Measurements from ENCODE around the gene H3-3A.

H3-3A gene

GRCh38 chr1:226110249-226111097, 48.0 kb downstream of the H3-3A start:
- peak; percentile 38 to 47 for DNase-seq (ENCODE audit: low read depth in 1 of 2, low spot score in 1 of 2)

GRCh38 chr1:226111098-226111882, 48.8 kb downstream of the H3-3A start:
- DNase-seq (ENCODE audit: low read depth in 1 of 2, low spot score in 1 of 2): no peak

DNA sequence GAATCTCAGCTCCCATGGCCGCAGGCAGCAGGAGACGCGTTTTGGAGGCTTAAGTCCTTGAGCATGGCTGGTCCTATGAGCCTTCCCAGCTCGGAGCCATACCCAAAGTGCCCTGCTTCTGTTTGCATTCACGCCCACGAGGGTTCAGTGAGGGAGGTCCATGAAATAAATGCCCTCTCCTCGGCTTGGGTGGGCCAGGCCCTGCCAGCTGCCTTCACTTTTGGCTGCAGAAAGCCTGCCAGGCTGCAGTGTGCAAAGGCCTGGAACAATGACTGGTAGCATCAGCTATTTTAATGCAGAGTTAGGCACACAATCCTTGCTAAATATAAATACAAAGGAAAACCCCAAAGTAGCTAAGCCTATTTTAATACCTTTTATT, 49.4 kb downstream of the H3-3A start:
- DNase-seq (ENCODE audit: low read depth in 1 of 2, low spot score in 1 of 2): no peak

DNA sequence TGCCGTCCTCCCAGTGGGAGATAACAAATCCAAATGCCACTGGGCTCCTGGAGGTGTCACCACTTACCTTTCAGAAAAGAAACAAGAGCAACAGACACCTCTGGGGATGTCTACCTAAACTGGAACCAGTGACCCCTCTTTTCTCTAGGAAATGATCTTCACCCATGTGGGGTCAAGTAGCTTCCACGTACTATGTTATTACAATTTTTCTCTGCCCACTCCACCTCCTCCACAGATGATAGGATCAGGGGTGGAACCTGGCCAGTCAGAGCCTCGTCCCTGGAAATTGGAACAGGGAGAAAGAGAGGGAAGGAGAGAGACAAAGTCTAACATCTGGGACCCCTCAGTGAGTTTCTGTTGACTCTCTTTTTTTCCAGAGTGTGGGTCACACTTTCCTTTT, 50.1 kb downstream of the H3-3A start:
- no peak for DNase-seq (ENCODE audit: low read depth in 1 of 2, low spot score in 1 of 2)

GRCh38 chr1:226116673-226117072, 54.2 kb downstream of the H3-3A start:
- DNase-seq (ENCODE audit: low read depth in 1 of 2, low spot score in 1 of 2): no peak

- no peak for DNase-seq (ENCODE audit: low read depth in 1 of 2, low spot score in 1 of 2)
These were observed 54.8 kb downstream of the H3-3A start for GRCh38 chr1:226117330-226117729.

DNA sequence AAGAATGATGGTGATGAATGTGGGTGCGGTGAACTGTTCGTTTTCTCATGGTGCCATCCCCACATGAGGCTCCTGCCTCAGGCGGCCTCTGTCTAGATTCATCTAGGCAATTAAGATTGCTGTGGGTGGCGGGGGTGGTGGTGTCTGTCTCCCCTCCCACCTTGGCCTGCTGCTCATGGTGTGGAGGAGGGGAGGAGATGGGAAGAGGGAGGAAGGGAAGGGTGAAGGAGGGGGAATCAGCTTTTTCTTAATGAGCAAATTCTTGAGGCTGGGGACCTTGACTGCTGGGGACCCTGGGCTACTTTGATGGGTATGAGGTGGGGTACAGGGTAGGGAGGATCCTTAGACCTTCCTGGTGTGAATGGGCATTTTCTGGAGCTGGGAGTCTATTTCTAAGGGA, 55.8 kb downstream of the H3-3A start:
- no peak for DNase-seq (ENCODE audit: low read depth in 1 of 2, low spot score in 1 of 2)

GRCh38 chr1:226119169-226119568, 56.7 kb downstream of the H3-3A start:
- DNase-seq (ENCODE audit: low read depth in 1 of 2, low spot score in 1 of 2): no peak

DNA sequence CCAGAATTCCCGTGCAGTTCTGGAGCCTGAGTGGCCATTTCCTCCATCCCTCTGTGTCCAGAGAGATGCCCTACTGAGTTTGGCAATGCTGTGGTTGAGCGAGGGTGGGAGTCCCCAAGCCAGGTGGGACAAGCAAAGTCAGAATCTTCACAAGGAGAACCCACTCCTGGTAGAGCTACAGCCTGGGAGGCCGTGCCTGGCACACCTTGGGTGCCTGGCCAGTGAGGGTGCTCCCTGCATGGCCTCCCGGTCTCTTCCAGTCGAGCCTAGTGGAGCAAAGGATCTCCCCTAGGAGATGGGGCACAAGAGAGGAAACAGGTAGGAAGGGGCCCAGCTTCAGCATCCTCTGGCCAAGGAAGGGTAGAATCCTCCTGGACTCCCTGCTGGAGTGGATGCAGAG, 57.9 kb downstream of the H3-3A start:
- DNase-seq (ENCODE audit: low read depth in 1 of 2, low spot score in 1 of 2): no peak

DNA sequence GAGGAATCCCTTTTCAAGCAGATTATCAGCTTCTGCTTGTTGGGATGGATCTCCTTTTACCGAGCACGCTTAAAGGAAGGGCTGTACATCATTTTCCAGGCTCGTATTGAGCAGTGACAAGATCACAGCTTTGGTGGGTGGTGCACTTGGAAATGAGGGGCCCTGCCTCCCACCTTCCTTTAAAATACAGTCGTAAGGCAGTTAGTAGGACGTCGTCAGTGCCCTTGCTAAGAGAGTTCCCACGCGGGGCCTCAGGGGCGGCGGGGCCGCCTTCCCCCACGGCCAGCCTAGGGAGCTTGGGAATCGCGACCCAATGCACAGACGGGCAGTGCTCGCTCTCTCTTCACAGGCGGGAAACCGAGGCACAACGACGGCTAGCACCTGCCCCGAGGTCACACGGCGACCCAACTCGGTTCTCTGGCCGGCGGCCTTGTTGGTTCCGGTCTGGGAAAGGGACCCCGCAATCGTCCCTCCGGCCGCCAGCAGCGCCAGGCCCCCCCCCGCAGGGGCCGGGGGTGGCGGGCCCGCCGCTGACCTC, 58.6 kb downstream of the H3-3A start:
- no peak for DNase-seq (ENCODE audit: low read depth in 1 of 2, low spot score in 1 of 2)

Data from stimulated activated CD4-positive, alpha-beta T cell treated with anti-CD3 and anti-CD28 coated beads, Interleukin-15, amount 100 ng/mL, for 1 hour (primary cell).